ENCODE measurements around the gene KCNJ3.

KCNJ3 gene

GRCh38 chr2:154707994-154708575, 9.6 kb downstream of the KCNJ3 start:
- no peak for DNase-seq

- DNase-seq, result no peak
Measured at GRCh38 chr2:154709215-154709614, 10.7 kb downstream of the KCNJ3 start.

DNA sequence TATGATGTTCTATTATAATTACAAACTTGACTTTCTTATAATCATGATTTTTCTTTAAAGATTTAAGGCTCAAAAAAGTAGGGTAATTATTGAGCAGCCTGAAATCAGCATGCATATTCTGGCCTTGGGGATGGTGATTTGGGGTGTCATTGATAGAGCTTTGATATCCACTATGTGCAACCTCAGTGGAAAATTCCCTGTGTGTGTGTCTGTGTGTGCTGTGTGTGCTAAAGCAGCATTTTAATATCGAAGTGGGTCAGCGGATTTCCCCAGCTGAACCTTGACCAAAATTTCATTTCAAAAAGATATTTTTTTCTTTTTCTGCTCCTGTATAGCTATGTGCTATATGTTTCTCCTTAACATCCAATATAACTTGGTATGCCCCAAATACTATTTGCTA, 11.6 kb downstream of the KCNJ3 start:
- DNase-seq, result no peak

- no peak for DNase-seq
Measured at GRCh38 chr2:154710685-154711084, 12.2 kb downstream of the KCNJ3 start.

DNA sequence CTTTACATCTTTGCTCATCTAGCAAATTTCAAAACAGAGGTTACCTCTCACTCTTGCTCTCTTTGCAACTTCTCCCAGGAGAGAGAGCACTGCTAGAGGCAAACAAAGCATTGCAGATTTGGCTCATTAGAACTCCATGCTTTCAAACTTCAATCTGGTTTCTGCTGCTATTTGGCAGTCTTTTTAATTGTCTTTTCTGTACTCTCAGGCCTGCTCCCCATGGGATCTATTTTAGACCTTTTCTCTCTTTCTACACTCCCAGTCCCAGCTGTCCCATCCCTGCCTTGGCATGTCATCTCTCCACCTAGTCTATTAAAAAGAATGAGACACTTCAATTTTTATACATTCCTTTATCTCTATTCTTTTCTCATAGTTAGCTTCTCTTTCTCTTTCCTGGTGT, 15.2 kb downstream of the KCNJ3 start:
- DNase-seq, result no peak

DNA sequence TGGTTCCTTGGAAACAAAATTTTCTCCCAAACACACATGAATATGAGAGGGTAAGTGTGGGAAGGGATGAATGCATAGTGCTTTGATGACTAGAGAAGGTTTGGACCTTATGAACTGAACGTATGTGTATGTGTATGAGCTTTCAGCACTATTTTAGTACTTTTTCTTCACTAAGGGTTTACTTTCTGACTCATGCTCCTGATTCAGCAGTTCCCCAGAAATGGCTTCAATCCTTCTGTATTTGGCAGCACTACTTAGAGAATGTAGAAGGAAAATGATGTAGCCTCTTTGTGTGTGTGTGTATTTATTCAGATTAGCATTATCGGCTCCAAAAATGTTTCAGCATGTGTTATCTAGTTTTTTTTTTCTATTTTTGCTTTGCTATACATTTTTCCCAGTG, 22.2 kb downstream of the KCNJ3 start:
- DNase-seq, result no peak

DNA sequence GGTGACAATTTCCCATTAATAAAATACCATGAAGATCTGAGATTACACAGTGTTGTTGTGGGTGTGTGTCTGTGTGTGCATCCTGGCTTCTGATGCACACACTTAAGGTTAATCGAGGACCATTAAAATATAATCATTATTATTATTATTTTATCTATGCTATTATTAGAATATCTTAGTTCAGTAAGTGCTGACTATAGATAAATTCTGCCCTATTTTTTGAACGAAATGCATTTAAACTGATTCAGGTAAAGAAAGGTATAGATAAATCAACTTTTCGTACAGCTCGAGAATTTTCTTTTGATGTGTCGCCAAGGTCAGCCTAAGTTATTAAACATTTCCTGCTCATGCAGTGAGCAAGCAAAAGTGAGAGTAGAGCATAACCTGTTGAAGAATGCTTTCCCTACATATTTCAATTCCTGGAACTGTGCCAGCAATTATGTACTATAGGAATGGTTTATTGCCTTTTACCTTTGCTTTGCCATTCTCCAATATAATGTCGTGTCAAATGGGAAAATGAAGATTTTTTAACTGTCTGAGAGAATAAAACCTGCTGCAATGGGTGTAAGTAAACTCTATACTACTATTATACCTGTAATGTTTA, 25.8 kb downstream of the KCNJ3 start:
- DNase-seq, result no peak

DNA sequence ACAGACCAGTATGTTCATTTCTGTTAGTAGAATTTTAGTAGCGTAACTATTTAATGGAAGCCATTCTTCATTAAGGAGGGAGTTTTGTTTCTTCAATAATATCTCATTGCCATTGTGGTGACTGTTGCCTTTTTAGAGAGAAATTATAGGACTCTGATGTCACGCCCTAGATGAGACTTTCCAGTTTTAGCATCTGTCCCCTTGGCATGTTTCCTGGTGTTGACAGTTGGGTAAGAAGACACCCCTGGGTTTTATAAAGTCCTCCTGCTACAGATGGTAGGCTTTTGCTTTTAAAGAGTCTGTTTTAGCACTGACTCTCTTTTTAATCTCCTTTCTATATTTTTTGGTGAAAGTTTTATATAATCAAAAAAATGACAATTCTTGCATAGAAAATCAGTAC, 41.9 kb downstream of the KCNJ3 start:
- no peak for DNase-seq

GRCh38 chr2:154758871-154759270, 60.4 kb downstream of the KCNJ3 start:
- no peak for DNase-seq

DNA sequence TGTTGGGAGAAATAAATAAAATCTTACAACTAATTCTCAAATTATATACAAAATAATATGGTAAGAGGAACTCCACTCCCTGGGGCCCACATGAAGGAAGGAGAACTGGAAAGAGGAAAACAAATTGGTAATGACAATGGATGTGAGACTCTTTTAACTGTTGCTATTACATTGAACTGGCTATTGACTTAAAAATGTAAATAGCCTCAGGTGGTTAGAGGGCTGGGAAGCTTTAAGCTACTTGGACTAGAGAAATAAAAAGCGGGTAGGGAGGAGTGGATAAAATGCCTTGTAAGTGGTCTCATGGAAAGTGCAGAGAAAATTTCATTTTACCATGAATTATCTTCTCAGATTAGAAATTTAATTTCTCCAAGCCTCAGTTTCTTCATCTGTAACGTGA, 64.1 kb downstream of the KCNJ3 start:
- DNase-seq, result no peak

GRCh38 chr2:154771664-154772284, 73.3 kb downstream of the KCNJ3 start:
- no peak for DNase-seq

DNA sequence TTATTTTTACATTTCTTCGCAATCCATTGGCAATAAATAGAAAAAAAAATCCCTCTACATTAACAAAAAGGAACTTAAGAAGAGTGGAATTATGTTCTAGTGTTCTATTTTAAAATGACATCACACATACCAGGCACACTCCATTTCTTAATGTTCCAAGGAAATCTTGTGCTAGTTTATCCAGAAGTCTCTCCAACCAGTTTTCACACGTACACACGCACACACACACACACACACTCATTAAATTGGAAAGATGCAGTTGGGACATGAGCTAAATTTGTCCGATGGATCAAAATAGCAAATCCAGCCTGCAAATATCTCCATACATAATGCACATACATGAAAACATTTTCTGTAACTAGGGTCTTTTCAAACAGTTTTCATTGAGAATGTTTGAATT, 78.3 kb downstream of the KCNJ3 start:
- no peak for DNase-seq

DNA sequence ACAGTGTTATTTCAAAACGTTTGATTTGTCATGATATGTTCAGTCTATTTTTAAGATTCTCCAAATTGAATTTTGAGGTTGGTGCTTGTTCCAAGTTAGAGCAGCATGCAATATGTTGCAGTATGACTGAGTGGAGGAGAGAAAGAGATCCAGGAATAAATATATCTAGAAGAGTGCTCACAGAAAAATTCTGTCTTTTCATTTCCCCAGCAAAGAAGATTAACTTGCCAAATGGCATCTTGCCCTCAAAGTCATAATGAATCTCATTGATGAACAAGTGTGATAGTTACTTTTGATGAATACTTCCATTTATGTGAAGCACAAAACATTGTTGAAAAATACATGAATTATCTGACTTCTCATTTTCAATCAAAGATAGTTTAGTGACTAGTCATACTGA, 95.9 kb downstream of the KCNJ3 start:
- DNase-seq, result no peak

DNA sequence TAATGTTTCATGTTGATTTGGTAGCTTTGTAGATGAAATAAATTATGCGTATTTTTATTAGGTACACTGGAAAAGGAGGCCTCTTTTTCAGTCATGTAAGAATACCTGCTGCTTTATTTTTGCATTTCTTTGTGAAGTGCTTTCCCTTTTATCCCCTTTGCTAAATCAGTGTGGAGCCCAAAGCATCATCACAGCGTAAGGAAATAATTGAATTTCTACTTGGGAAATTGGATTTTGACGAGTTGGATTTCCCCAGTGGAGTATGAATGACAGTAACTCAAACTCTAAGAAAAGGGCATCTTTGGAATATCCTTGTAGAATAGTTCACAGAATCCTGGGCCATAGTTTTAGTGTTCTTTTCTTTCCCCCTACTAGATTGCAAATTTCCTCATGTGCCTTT, 97.2 kb downstream of the KCNJ3 start:
- no peak for DNase-seq

GRCh38 chr2:154804451-154804850, 106.0 kb downstream of the KCNJ3 start:
- no peak for DNase-seq

- DNase-seq, result no peak
Measured at GRCh38 chr2:154813636-154814035, 115.1 kb downstream of the KCNJ3 start.

GRCh38 chr2:154814856-154815255, 116.4 kb downstream of the KCNJ3 start:
- DNase-seq, result no peak

GRCh38 chr2:154825358-154825757, 126.9 kb downstream of the KCNJ3 start:
- no peak for DNase-seq

- no peak for DNase-seq
Measured at GRCh38 chr2:154826827-154827226, 128.3 kb downstream of the KCNJ3 start.

- no peak for DNase-seq
Measured at GRCh38 chr2:154827286-154827685, 128.8 kb downstream of the KCNJ3 start.

- DNase-seq, result no peak
Measured at GRCh38 chr2:154832711-154833110, 134.2 kb downstream of the KCNJ3 start.

DNA sequence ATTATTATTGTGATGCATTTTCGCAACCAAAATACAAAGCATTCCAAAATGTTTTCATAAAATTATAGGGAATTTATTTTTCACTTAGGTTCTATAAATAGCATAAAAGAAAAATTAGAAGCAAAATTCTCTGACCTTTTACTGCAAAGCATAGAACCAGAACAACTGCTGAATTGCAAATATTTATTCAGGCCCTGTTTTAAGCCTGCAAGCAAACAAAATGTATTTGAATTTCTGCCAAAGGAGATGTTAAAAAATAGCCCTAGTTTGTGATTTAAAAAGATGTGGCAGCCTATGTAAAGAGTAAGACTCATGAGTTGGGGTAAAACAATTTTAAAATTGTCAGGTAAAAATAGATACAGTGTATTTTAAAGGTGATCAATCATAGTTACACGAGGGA, 138.1 kb downstream of the KCNJ3 start:
- no peak for DNase-seq

GRCh38 chr2:154837035-154837434, 138.5 kb downstream of the KCNJ3 start:
- DNase-seq, result no peak

GRCh38 chr2:154844513-154844912, 146.0 kb downstream of the KCNJ3 start:
- no peak for DNase-seq

GRCh38 chr2:154846842-154847241, 148.3 kb downstream of the KCNJ3 start:
- DNase-seq, result no peak

Data from SHP77 treated with DMSO at 0.1 percent for 48 hours (cell line).